Measurements from ENCODE around the gene GRIP2.

GRIP2 gene

GRCh38 chr3:14505001-14505802 is 34.9 kb downstream of the GRIP2 start:
- DNase-seq = no peak

- no peak for DNase-seq
These were observed 36.5 kb downstream of the GRIP2 start for GRCh38 chr3:14503706-14504065.

GRCh38 chr3:14503033-14503705 is 37.0 kb downstream of the GRIP2 start:
- no peak for DNase-seq

GRCh38 chr3:14502472-14502871 is 37.7 kb downstream of the GRIP2 start:
- no peak for DNase-seq

GRCh38 chr3:14497321-14497720 is 42.8 kb downstream of the GRIP2 start:
- DNase-seq = no peak

- no peak for DNase-seq
These were observed 43.8 kb downstream of the GRIP2 start for GRCh38 chr3:14496351-14496750.

- no peak for DNase-seq
These were observed 45.2 kb downstream of the GRIP2 start for GRCh38 chr3:14494973-14495300.

- no peak for DNase-seq
These were observed 45.7 kb downstream of the GRIP2 start for GRCh38 chr3:14494279-14494972.

GRCh38 chr3:14492948-14493881 is 46.9 kb downstream of the GRIP2 start:
- no peak for DNase-seq

- no peak for DNase-seq
These were observed 48.5 kb downstream of the GRIP2 start for GRCh38 chr3:14491396-14492190.

- no peak for DNase-seq
These were observed 49.3 kb downstream of the GRIP2 start for GRCh38 chr3:14490831-14491230.

GRCh38 chr3:14490255-14490654 is 49.9 kb downstream of the GRIP2 start:
- no peak for DNase-seq

GRCh38 chr3:14489641-14490040 is 50.5 kb downstream of the GRIP2 start:
- no peak for DNase-seq

- DNase-seq = no peak
These were observed 51.7 kb downstream of the GRIP2 start for GRCh38 chr3:14488286-14489041.

- DNase-seq = no peak
These were observed 52.3 kb downstream of the GRIP2 start for GRCh38 chr3:14487821-14488220.

- DNase-seq = no peak
These were observed 53.1 kb downstream of the GRIP2 start for GRCh38 chr3:14487086-14487485.

GRCh38 chr3:14486460-14486859 is 53.7 kb downstream of the GRIP2 start:
- no peak for DNase-seq

GRCh38 chr3:14485981-14486380 is 54.2 kb downstream of the GRIP2 start:
- no peak for DNase-seq

GRCh38 chr3:14484741-14485140 is 55.4 kb downstream of the GRIP2 start:
- no peak for DNase-seq

GRCh38 chr3:14483286-14483685 is 56.9 kb downstream of the GRIP2 start:
- no peak for DNase-seq

- DNase-seq = no peak
These were observed 57.8 kb downstream of the GRIP2 start for GRCh38 chr3:14482271-14482721.
